Dedifferentiated amniotic fluid mesenchymal stem cell (primary cell): ENCODE data around the gene LPAR1.
"Not testable (repeated sequence)": the region's sequence is repeated elsewhere in the genome, so short reads cannot be mapped to it uniquely, and the experiment has no call there.

ENCODE experiments used
- DNase-seq: peaks from one replicate; pipeline ENCODE4 v3.0.0-alpha.2; 2016; ENCODE audit errors: extremely low spot score

The LPAR1 gene, protein sequence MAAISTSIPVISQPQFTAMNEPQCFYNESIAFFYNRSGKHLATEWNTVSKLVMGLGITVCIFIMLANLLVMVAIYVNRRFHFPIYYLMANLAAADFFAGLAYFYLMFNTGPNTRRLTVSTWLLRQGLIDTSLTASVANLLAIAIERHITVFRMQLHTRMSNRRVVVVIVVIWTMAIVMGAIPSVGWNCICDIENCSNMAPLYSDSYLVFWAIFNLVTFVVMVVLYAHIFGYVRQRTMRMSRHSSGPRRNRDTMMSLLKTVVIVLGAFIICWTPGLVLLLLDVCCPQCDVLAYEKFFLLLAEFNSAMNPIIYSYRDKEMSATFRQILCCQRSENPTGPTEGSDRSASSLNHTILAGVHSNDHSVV

DNA sequence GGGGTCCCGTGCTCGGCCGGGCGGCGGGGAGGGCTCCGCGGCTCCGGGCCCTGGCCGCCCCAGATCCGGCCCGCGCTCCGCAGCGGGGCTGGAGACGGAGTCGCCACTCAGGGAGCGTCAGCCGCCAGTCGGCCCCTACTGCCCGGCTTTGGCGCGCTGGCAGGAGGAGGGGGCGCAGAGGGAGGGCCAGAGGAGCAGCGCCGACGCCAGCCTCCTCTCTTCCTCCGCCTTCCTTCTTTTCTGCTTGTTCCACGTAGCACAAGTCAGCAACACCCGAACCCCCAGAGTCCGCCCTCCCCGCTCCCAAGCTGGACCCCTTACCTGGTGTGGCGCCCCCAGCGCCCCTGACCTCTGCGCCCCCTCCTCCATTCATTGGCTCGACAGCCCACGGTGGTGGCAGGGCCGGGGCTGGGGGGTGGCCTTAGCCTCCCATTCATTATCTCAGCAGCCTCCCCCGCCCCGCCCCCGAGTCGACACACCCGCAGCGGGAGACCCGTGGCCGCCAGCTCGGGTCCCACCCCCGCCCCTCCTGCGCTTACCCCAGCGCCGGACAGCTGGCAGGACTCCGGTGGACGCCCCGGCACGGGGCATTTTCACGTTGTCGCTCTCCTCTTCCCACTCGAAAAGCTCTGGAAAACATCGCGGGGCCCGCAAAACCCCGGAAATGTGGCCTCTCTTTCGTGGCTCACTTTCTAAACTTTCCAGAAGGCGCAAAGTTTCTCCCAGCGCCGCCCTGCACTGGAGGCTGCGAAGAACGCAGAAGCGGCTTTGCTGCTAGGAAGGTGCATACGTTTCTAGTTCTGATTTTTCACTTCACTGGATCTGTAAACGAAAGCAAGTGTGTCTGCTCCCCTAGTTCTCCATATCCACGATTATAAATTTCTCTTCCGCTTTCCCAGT lies at the start of gene LPAR1:
Gene LPAR1 (minus strand): TSS at position 140 of the 900 bp plus-strand sequence. CDS start 66,353 bp downstream, outside the sequence.
- peak; percentile 62 for DNase-seq

DNA sequence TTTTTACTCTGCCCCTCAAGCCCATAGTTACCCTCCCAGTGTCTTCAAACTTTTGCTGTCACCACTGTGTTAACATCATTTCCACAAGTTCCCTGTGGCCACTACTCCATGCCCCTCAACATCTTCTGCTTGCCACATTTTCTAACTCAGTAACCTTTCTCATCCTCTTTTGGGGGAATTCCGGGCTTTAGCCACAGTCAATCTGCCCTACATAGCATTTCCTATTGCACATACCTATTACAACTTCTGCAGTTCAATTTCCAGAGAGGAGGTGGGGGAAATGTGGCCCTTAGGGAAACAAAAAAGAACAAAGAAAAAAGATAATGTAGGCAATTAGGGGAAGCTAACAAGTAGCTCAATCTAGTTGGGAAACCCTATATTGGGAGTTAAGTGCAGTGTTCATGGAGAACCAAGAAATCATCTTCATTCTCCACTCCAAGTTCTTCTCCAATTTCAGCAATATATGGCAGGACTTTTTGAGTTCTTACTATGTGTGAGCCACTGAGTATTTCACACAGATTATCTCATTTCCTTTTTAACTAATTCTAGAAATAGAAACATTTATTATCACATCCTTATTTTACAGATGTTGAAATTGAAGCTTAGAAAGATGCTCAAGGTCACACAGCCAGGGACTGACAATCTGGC lies 40.2 kb upstream of the LPAR1 start:
- no peak for DNase-seq

DNA sequence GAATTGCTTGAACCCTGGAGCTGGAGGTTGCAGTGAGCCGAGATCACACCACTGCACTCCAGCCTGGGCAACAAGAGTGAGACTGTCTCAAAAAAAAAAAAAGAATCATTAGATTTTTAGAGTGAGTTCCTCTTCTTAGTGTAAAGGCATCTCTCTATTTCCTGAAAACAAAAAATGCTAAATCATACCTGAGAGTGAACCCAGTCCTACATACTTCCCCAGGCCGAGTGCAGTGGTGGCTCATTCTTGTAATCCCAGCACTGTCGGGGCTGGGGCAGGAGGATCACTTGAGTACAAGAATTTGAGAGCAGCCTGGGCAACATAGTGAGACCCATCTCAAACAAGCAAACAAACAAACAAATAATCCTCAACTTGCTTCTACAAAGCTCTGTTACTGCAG lies 38.2 kb upstream of the LPAR1 start:
- DNase-seq: no peak

DNA sequence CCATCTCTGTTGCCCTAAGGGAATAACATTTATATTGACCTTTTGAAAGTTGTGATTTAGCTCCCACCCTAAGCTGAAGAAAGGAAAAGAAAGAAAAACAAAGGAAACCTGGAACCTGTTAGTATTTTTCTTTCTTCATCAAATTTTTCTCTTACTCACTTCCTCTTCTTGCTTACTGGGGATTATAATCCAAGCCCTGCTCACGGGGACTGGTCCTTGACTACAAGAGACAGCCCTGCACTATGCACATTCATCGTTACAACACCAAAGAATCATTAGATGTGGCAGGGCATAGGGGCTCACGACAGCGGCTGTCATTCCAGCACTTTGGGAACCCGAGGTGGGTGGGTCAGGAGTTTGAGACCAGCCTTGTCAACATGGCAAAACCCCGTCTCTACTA lies 37.8 kb upstream of the LPAR1 start:
- no peak for DNase-seq

DNA sequence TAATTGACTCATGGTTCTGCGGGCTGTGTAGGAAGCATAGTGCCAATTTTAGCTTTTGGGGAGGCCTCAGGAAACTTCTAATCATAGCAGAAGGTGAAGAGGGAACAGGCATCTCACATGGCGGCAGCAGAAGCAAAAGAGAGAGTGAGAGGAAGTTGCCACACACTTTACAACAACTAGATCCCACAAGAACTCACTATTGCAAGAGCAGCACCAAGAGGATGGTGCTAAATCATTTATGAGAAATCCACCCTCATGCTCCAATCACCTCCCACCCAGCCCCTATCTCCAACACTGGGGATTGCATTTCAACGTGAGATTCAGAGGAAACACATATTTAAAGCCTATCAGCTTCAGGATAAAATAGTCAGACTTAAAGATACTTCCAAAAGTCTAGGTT lies 36.1 kb upstream of the LPAR1 start:
- no peak for DNase-seq

DNA sequence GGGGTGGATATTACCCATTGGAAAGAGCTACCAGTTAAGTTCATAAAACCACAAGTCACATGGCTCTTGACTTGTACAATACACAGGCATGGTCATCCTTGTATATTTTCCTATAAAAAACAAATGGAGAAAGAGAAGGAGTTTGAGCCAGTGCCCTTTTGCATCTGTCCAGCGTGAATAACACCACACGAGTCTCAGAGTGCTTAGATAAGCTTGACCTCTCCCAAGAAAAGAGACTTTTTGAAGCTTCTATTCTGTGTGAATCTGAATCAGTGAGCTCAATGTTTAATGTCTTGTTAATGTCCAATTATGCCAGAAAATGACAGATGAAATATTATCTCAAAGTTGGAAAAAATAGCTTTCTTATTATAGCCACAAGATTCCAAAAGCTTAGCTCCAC lies 30.9 kb upstream of the LPAR1 start:
- DNase-seq: no peak

DNA sequence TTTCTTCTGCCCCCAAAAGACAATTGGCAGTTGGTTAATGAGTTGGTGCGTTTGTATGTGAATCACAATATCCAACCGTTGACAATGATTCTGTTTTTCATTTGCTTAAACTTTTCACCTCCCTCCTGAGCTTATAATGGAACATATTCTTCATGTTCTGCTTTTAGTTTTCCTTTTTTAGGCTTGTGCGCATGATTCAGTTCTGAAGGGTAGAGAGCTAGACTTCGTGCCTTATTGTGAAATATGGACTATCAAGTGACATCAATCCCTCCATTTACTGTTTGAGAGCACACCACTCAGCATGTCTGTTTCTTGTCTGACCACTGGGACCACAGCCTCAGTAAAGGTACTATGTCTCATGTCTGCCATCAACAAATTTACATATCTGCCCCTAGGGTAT lies 30.5 kb upstream of the LPAR1 start:
- peak; percentile 29 for DNase-seq

DNA sequence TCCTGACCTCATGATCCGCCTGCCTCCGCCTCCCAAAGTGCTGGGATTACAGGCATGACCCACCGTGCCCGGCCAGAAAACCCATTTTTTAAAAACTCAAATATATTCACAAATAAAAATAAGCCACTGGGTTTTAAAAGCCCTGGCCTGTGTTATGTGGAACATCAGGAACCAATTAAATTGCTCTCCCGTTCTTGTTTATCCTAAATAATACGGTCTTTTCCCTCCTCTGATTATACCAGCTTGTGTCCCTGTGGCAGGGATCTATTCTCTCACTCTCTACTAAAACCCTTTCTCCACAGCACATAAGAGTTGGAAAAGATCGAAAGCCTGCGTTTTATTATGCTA lies 30.1 kb upstream of the LPAR1 start:
- DNase-seq: no peak

DNA sequence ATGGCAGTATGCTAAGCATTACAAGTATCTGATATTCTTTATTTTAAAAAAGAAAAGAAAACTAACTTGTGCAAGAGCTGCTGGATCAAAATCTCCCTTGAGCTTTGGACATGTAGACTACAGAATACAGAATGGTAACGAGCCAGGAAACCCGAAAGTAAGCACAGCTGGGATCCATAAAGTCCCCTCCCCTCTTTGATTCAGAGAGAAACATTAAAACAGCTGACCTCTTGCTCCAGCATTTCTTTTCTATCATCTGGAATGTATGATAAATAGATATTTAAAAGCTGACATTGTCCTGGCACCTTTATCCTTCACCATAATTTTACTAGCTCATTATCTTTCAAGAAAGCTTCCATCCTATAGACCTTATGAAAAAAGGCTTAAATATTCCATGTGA lies 28.2 kb upstream of the LPAR1 start:
- DNase-seq: peak; percentile 31

DNA sequence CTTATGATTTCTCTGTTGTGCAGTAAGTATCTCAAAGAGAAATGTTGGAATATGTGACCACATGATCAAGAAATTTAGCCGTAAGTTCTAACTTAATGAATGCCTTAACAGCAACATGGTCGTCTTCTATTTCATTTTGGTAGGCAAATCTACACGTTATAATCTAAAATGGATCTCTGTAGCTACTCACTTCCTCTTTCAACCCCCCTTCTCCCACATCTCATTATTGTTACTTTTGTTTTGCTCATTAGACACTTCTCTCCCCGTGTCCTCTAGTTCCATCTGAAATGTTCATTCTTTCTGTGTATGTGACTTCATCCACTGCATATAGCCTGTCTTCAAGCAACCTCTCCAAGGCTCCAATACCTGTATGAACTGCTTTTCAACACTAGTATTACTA lies 27.1 kb upstream of the LPAR1 start:
- no peak for DNase-seq

DNA sequence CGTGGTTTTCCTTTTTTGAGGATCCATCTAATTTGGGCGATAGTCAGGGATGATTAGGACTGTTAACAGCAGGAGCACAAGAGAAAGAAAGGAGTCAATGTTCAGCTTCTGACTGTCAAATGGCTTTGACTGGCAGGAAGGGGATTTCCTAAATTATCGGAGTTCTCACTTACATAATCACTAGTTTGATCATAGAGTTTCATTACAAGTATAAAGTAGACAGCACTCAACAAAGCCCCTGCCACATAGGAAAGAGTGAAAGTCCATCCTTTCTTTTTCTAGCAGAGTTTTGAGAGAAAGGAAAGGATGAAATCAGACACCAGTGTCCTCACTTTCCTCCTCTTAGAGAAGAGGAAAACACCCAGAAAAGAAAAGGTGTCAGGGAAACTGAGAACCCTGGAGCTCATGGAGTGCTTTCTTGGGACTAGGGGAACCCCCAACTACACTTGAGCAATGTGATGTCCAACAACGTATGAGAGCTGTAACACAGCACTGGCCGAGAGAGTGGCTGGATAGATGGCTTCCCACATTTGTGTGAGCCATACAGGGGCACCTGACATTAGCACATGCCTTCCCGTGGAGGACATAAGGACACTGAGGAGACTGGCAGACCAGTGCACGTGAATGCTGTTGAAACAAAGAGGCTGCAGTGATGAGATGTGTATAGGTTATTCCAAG lies 26.0 kb upstream of the LPAR1 start:
- DNase-seq: no peak

DNA sequence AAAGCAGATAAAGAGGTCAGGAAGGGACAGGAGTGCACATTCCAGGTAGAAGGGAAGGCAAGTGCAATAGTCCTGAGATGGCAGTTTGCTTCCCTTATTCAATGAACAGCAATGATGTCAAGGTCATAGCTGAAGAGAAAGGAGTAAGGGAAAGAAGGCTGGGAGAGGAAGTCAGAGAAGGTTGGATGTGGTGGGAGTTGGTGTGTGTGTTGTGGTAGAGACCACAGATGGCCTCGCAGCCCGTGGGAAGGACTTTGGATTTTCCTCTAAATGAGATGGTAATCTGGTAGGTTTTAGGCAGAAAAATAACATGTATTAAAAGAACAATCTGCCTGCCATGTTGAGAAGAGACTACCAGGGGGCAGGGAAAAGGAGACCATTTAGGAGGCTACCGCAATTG lies 25.1 kb upstream of the LPAR1 start:
- no peak for DNase-seq

DNA sequence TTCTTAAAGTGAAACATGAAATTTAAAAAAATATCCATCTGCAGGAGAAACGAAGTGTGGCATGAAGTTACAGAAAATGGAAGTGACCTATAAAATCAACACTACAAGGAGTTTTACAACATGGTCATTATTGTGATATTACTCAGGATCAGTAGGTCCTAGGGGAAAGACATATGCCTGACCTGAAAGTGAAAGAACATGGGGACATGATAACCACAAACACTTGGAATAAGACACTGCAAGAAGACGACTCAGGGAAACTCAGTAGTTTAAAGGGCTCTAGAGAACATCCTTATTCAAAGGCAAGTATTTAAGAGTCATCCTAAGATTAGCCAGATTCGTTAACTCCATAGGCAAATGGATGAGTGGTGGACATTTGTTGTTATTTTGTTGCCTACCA lies 19.9 kb upstream of the LPAR1 start:
- DNase-seq: no peak

DNA sequence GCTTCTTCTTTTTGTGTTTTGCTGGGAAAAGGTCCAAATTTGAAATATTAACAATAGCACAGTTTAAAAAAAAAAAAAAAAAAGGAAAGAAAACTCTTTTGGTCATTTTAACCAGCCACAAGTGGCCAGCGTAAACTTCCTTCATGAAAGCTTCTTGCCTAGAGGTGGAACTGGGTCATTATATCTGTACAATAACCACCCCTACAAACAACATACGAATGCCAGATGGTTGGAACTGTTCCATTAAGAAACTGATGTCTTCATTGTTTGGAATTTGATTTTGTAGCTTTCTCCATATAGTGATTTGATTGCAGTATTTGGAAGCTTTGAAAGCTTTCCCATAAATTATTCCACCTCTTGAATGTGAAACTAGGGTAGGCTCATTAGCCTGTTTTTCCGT lies 18.3 kb upstream of the LPAR1 start:
- DNase-seq: peak; percentile 29

DNA sequence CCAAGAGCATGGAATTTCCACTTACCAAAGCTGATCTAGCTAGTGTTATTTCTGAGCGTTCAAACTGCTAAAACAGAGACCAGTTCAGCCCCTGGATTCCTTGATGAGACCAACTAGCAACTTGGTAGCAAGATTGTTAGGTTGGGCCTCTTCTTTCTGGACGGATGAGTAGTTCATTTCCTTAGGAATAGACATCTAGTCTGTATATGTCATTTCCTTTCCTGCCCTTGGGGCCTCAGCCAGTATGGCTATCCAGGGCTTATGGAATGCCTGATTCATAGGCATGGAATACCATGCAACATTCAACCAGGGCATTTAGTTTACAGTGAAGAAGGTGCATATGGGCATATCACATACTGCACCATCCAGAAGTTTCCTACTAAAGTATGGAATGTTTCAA lies 14.5 kb upstream of the LPAR1 start:
- DNase-seq: no peak

DNA sequence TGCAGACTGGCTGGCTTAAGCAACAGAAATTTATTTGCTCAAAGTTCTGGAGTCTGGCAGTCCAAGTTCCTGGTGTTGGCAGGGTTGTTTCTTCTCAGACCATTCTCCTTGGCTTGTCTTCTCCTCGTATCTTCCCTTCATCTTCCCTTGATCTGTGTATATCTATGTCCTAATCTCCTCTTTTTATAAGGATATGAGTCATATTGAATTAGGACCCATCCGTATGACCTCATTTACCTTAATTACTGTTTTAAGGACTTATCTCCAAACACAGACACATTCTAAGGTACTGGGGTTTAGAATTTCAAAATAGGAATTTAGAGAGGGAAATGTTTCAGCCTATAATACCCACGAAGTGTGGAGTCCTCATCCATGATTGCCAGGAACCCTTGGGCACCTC lies 13.1 kb upstream of the LPAR1 start:
- DNase-seq: no peak

DNA sequence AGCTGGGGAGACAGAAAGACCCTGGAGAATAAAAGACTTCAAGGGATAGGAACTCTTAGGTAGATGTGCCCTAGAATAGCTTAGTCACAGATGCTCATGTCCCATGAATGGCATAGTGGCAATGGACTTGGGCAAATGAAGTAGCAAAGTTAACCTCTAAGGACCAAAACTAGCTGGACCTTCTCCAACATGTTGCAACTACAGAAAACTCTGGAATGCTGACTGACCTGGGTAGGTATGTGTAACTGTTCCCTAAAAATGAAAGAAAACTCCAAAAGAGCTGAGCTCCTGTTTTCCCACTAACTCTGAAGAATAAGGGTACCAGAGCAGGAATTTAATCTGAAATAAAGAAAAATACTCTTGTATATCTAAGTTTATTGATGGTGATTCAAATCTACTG lies 12.5 kb upstream of the LPAR1 start:
- DNase-seq: no peak

DNA sequence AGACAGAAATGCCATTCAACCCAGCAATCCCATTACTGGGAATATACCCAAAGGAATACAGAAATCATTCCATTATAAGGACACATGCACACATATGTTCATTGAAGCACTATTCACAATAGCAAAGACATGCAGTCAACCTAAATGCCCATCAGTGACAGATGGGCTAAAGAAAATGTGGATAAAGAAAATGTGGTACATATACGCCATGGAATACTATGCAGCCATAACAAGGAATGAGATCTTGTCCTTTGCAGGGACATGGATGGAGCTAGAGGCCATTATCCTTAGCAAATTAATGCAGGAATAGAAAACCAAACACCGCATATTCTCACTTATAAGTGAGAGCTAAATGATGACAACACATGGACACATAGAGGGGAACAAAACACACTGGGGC lies 9.0 kb upstream of the LPAR1 start:
- not testable (repeated sequence) for DNase-seq

DNA sequence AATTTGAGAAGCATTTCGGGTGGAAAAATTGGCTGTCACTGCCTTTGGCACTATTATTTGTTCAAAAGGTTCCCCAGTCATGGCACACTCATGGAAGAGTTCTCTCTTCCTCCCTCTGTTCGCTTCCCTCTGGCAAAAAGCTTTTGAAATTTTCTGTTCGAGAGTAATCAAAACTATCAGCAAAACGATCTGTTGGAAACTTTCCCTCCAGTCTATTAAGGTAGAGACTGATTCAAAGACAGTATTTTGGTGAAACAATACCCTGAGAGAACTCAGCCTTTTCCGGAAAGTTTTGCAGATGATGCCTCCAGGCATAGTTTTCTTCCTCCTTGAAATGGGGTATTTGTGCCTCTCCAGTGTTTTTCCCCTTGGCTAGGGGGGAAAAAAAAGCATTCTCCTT lies 3.6 kb upstream of the LPAR1 start:
- DNase-seq: no peak

DNA sequence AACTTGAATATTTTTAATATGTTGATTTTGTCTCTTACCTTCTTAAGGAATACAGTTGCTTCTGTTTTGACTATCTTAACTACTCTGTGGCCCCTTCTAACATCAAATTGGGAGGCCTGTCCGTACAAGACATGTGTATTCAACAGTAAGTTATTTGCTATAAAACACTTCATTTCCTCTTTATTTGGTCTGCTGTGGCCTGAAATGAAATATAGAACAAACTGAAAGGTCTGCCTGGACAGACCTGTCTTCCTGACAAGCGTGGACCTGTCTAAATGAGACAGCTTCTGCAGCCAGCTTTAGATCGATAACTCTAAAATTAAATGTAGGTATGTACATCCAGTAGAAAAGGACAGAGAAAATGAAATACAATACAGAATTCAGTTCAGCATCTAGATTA lies 2.2 kb upstream of the LPAR1 start:
- no peak for DNase-seq

DNA sequence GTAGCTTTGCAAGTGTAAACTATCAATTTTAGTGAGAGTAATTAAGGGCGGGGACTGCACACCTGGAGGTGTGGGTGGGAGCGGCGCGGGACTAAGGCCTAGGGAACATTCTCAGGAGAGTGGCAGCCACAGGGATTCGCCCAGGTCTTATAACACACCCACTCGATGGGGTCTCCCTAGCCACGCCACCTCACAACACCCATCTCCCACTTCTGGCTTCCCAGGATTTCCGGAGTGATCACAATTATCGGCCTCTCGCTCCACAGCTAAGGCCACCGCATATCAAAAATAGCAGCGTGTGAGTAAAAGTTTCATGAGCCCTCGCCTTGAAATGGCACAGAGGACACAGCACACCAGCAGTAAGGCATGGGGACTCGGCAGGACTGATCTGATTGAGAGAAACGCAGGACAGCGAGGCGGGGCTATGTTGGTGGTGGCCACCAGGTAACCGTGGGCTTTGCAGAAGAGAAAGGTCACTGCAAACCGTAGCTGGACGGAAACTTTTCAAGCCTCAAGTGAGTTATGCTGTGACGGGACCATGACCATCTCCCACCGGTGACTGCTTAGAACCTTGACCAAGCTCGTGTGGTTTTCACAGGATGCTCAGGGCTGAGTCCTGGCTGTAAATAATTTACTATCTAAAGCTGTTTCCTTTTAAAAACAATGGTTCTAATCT lies 1.1 kb upstream of the LPAR1 start:
- DNase-seq: no peak
